ENCODE results near the gene EREG.

Gene EREG

GRCh38 chr4:74353858-74354257 is 11.1 kb upstream of the EREG start:
- DNase-seq = no peak

- no peak for DNase-seq
Observed at GRCh38 chr4:74357965-74358364, 7.0 kb upstream of the EREG start.

GRCh38 chr4:74361671-74362070 is 3.3 kb upstream of the EREG start:
- DNase-seq = no peak

GRCh38 chr4:74362347-74362746 is 2.6 kb upstream of the EREG start:
- no peak for DNase-seq

GRCh38 chr4:74364256-74364651 is 691 bp upstream of the EREG start:
- no peak for DNase-seq

- no peak for DNase-seq
Observed at GRCh38 chr4:74365761-74366160, 816 bp downstream of the EREG start.

GRCh38 chr4:74366367-74366911 is 1.5 kb downstream of the EREG start:
- no peak for DNase-seq

GRCh38 chr4:74367656-74368290 is 2.8 kb downstream of the EREG start:
- DNase-seq = no peak

- no peak for DNase-seq
Observed at GRCh38 chr4:74368596-74368995, 3.7 kb downstream of the EREG start.

GRCh38 chr4:74369855-74370254 is 4.9 kb downstream of the EREG start:
- DNase-seq = no peak

- DNase-seq = no peak
Observed at GRCh38 chr4:74370912-74371311, 6.0 kb downstream of the EREG start.

- no peak for DNase-seq
Observed at GRCh38 chr4:74374128-74374527, 9.2 kb downstream of the EREG start.

- no peak for DNase-seq
Observed at GRCh38 chr4:74374561-74375327, 9.8 kb downstream of the EREG start.

GRCh38 chr4:74375824-74376426 is 11.0 kb downstream of the EREG start:
- DNase-seq = no peak

- DNase-seq = no peak
Observed at GRCh38 chr4:74376888-74377483, 12.0 kb downstream of the EREG start.

GRCh38 chr4:74377714-74378113 is 12.8 kb downstream of the EREG start:
- DNase-seq = no peak

GRCh38 chr4:74378573-74378972 is 13.6 kb downstream of the EREG start:
- no peak for DNase-seq

GRCh38 chr4:74379912-74380311 is 15.0 kb downstream of the EREG start:
- DNase-seq = no peak

GRCh38 chr4:74385386-74385785 is 20.4 kb downstream of the EREG start:
- no peak for DNase-seq

GRCh38 chr4:74386159-74386558 is 21.2 kb downstream of the EREG start:
- no peak for DNase-seq

- no peak for DNase-seq
Observed at GRCh38 chr4:74387790-74388189, 22.8 kb downstream of the EREG start.

- no peak for DNase-seq
Observed at GRCh38 chr4:74389494-74389893, 24.5 kb downstream of the EREG start.

- DNase-seq = no peak
Observed at GRCh38 chr4:74390677-74391076, 25.7 kb downstream of the EREG start.

GRCh38 chr4:74391346-74391745 is 26.4 kb downstream of the EREG start:
- DNase-seq = no peak

Measured in SIG-M5 (cell line).